Renal cortex interstitium (tissue), 11 donors: ENCODE measurements around the gene SLC4A3. TPM values are rescaled to one million over a fixed set of nuclear protein-coding genes. Genes with fewer than 3 reads are reported as not detected.
A peak's percentile ranks its signal among the peaks of the same experiment; 100 is the strongest.
"Not testable (repeated sequence)": the region's sequence is repeated elsewhere in the genome, so short reads cannot be mapped to it uniquely, and the experiment has no call there.

ENCODE experiments used
- DNase-seq, 11 donors: peaks; one replicate each; pipeline ENCODE4 v3.0.0-alpha.2; 2013; ENCODE audit warnings: low read depth in 9 of 11, low spot score in 4 of 11; ENCODE audit errors: extremely low read depth in 1 of 11
- polyA plus RNA-seq, 3 donors: library from polyadenylated mRNA; unstranded; fragments of 120-200 nt; gene quantifications; one replicate each; pipeline ENCODE4 v1.2.1, GENCODE V29; 2013; ENCODE audit not compliant: insufficient read length in 3 of 3

Gene SLC4A3
- polyA plus RNA-seq, 3 donors = 6.2 to 13.7 (median 10.8) TPM

- no peak for DNase-seq
Observed at GRCh38 chr2:219641390-219642068, 14.1 kb downstream of the SLC4A3 start.

DNA sequence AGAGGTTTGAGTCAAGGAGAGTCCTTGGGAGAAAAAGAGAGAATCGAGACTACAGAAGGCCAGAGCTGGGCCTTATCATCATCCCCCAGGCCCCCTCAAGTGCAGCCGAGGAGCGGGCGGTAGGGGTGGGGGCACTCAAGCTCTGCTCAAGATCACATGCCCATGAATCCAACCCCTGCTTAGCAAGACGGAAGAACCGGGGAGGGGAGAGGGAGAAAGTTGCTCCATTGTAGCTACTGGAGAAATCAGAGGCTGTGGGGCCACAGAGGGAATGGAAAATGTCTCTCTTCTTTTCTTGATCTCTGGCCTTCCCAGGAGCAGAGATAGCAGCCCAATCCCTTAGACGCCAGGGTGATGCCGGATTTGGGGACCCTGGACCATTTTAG lies 14.6 kb downstream of the SLC4A3 start:
- no peak for DNase-seq

- peak; percentile 84 to 95 (median 90) for DNase-seq
Observed at GRCh38 chr2:219642465-219643083, 15.1 kb downstream of the SLC4A3 start.

- no peak for DNase-seq
Observed at GRCh38 chr2:219643084-219643473, 15.6 kb downstream of the SLC4A3 start.

GRCh38 chr2:219643788-219644398 lies 16.5 kb downstream of the SLC4A3 start:
- DNase-seq = no peak

DNA sequence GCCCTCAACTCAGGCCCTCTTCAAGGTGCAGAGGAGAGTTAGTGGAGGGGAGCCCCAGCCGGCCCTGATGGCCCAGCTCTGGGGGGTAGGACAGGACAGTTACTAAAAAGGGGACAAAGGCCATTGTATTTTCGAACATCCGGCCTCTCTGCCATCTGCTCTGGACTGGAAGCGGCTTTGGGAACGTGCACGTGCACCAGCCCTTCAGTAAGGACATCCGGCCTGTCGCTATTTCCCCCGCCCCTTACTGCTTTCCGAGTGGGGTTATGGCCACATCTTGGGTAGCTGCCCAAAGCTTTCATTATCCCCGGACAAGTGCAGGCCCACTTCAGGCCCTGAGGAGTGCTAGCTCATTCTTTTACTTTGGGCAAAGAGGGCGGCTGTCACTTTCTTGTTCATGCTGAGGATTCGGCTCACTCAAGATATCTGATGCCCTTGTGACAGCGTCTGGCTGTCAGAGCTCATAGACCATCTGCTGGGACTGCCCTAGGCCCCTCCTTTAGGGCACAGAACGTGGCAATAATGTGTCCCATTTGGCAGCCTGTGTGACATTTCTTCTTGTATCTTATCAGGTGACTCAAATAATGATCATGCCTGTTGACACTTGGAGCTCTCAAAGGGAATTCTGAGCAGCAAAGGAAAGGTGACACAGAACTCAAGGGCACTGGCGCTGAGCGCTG lies 17.5 kb downstream of the SLC4A3 start:
- DNase-seq = no peak

DNA sequence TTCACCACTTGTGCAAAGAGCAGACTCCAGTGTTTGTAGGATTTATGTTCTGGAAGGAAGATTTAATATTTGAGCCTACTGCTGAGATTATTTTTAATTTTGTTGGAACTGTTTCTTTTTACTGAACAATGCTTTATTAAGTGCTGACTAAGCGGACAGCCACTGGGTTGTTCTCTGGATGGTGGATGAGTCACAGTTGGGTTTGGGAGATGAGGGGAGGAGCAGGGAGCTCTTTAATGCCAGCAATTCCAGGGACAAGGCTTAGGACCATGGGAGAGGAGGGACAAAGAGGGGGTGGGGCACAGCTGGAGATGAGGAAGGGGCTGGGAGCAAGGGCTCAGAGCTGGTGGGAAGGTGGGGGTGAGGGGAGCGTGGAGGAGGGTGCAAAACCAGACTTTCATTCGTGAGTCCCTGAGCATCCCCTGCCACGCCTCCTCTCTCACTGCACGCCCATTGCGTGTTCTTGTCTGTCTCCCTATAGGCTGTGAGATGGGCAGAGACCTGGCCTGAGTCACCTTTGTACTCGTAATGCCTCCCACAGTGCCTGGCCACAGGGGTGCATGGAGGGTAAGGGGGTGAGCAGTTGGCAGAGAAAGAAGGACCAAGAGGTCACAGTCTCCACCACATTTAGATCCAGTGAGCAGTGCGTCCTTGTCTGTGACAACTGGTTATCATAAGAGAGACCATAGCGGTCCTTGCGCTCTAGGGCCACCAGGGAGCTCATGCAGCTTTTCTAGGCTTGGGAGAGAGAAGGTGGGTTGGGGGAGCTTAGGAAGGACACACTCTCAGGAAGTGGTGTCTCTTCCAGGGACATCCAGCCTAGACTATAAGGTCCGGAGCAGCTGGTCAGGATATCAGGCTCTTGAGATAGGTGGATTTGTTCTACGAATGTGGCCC lies 18.4 kb downstream of the SLC4A3 start:
- DNase-seq = no peak

- no peak for DNase-seq
Observed at GRCh38 chr2:219648176-219648575, 20.7 kb downstream of the SLC4A3 start.

GRCh38 chr2:219648963-219649362 lies 21.5 kb downstream of the SLC4A3 start:
- DNase-seq = no peak

DNA sequence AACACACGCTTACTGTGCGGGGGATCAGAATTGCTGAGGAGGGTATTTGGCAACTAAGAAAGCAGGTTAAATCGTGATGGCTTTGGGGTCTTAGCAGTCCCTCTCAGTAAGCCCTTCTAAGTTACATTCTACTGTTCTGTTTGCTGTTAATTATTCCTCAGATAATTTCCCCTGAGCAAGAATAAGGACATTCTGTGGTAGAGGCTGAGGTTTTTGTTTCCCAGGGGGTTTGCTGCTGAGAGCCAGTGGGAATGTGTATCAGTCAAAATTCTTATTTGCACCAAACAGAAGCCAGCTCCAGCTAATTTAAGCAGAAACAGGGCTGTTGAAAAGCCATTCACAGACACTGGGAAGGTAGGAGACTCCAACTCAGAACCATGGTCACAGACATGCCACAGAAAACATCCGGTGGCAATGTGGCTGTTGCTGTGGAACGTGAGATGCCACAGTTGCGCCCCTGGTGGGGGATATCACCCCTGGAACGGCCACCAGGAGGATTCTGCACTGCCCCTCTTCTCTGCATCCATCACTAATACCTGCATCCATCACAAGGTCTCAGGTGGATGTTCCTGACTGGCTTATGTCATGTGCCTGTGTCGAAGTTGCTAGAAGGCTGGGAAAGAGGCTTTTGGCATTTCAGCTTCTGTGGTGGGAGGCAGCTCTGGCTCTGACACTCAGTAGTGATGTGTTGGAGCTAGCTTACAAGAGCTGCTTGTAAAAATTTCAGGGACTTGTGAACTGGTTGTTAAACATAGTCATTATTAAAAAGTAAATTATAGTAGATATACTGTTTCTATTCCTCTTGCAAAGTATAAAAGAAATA lies 23.2 kb downstream of the SLC4A3 start:
- DNase-seq = no peak

- DNase-seq = not testable (repeated sequence)
Observed at GRCh38 chr2:219651656-219652055, 24.2 kb downstream of the SLC4A3 start.

- peak in 1 of 11 donors; percentile 36 for DNase-seq
Observed at GRCh38 chr2:219656526-219656925, 29.1 kb downstream of the SLC4A3 start.

- DNase-seq = no peak
Observed at GRCh38 chr2:219658196-219658846, 30.9 kb downstream of the SLC4A3 start.

DNA sequence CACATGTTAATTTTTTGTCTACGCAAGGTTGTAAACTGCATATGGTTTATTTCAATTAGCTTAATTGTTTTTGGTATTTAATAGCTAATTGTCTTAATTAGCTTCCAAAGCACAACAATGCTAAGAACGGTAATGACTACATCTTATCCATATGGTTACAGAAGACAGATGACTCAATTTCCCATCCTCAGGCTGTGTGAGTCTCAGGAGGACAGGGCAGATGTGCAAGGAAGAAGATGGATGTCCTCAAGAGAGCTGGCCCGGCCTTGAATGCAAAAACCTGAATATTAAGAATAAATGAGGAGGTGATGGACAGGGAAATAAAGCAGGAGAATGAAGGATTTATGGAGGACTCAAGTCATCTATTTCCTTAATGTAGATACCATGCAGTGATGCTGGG lies 31.4 kb downstream of the SLC4A3 start:
- no peak for DNase-seq

DNA sequence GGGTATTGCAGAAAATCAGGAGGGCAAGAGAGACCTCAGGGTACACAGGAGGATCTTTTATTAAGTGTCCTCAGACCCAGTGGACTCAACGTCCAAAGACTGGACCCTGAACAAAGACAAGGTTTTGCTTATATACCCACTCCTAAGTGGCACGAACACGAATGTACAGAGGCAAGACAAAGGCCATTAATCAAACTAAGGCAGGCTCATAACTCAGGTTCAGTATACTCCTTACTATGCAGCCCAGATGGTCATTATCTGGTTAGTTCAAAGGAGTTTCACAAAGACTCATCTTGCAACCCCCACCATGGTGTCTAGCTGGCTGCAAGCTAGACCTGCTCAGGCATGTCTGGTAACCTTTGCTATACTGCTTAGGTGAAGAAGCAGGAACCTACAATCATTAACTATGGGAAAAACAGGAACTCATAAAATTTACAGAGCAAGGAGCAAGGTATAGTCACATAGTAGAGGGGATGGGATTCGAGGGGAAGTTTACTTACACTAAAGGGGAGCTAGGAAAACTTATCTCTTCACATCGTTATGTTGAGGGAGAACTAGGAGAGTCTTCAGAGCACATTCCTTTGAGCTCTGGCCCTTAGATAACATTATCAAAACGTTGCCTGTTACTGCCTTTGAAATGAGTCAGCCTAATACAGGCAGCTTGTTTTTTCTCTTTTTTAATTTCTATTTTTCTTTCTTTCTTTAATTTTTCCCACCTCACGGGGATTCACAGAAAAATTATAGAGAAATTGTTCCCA lies 33.9 kb downstream of the SLC4A3 start:
- no peak for DNase-seq

GRCh38 chr2:219661955-219662395 lies 34.5 kb downstream of the SLC4A3 start:
- no peak for DNase-seq

GRCh38 chr2:219662566-219662965 lies 35.1 kb downstream of the SLC4A3 start:
- DNase-seq = no peak
